Adrenal gland (tissue), 5 donors: ENCODE results near the gene IFNGR1.

Source experiments
- CTCF ChIP-seq, 6 experiments: fragments of 450-650 bp in 4 of 6; fragments of 200-600 bp in 2 of 6; sonication (generic) in 1 of 6; IDR thresholded peaks; 1 replicate in 5 of 6; 2 replicates in 1 of 6; pipeline versions ENCODE4 v1.5.1 to v1.8.0; 2016 to 2021; ENCODE audit warnings: antibody characterized with exemption in 6 of 6, mild to moderate bottlenecking in 2 of 6, moderate library complexity in 1 of 6
- POLR2A ChIP-seq, 2 donors: fragments of 450-650 bp; IDR thresholded peaks; one replicate each; pipeline ENCODE4 v1.6.1; 2017; ENCODE audit warnings: antibody characterized with exemption in 2 of 2, mild to moderate bottlenecking in 2 of 2, moderate library complexity in 1 of 2
- donor health status: DM: no; HTN: no; CAD: no.

- TF ChIP-seq CTCF (IDR thresholded peaks at IDR 0.05) (no peak), POLR2A (IDR thresholded peaks at IDR 0.05) (no peak)
Observed at GRCh38 chr6:137254966-137255365, 35.8 kb upstream of the IFNGR1 start.
